ENCODE results near the gene ONECUT2. TPM values are rescaled to one million over a fixed set of nuclear protein-coding genes. Genes with fewer than 3 reads are reported as not detected.
"Not testable (repeated sequence)": the region's sequence is repeated elsewhere in the genome, so short reads cannot be mapped to it uniquely, and the experiment has no call there.

Gene ONECUT2
- polyA plus RNA-seq, 10 donors: 0.01 to 1.1 (median 0.17) TPM

DNA sequence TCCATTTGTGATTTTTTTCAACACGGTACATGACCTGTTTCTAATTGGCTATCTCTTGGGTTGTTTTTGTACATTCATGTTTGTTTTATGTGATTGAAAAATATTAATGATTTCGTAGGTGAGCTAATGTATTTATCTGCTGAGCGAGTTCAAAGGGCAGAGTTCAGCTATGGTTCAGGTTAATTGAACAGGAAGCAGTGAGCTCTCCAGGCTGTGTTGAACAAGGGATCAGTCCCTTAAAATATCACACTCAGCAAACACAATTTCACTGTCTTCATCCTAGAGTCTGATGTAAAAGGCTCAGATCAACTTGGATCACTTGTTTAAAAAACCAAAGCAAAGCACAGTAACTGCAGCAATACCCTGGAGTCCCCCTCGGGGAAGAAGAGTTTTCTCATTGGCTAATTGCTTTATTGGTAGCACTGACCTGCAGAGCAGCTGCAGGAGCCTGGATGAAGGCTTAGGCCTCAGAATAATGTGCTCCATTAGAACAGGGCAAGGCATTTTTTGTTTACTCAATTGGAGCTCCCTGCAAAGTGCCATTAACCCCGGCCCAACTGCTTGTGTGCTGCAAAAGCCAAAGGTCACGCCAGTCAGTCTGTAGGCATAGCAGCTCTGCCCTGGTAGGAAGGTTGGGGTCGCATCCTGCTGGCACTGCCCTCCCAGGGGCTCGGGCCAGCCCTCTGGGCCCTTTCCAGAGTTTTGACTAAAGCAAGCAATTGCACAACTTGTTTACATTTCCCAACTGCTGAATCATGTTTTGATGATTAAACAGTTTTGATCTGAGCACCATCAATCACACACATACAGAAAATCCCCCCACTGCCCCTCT is 10.5 kb downstream of the ONECUT2 start:
- DNase-seq: no peak

DNA sequence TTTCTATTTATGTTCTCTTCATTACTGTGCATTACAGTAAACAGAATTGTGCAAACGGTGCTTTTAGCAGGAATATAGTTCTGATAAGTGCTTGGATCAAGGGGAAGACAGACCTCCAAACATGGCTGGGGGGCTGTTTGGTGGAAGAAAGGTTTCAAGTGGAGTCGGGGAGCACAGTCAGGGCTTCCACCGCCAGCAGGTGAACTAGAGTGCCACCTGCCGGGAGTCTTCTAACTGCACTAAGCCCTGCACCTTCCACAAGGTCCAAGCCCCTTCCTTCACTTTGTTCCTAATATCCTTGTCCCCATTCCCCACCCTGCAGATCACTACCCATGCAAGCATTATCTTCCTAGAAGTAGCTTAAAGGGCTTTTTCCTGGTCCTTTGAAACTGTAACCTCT is 11.1 kb downstream of the ONECUT2 start:
- DNase-seq: no peak

- DNase-seq: peak in 1 of 3 donors; percentile 68
These were observed 12.0 kb downstream of the ONECUT2 start for GRCh38 chr18:57447154-57447621.

- DNase-seq: no peak
These were observed 20.5 kb downstream of the ONECUT2 start for GRCh38 chr18:57455576-57456129.

GRCh38 chr18:57461652-57462269 is 26.6 kb downstream of the ONECUT2 start:
- DNase-seq: no peak

- no peak for DNase-seq
These were observed 31.1 kb downstream of the ONECUT2 start for GRCh38 chr18:57466307-57466706.

DNA sequence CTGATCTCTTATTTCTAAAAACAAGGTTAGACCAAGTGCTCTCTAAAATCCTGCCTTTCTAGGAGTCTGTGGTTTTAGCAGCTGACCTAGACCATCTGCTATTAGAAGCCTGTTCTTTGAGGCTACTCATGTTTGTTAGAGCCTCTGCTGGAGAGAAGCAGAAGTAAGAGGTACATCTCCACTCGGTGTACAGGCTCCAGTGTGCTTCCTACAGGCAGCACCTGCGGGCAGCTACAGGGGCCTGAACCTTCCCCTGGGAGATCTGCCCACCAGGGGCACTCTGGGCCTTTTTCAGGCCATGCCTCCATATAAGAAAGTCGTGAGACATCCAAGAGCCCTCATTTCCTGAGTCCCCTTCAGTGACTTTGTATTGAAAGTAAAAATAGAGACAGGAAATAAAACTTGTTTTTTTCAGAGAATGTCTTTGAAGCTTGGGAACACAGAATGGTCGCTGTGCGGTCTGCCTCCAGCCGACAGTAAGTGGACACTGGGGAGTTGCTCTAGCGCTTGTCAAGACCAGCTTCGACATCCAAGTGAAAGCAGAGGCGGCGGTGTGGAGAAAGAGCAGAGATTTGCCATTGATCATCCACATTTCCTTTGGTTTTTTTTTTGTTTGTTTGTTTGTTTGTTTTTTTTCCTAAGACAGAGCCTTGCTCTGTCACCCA is 31.7 kb downstream of the ONECUT2 start:
- DNase-seq: peak in 1 of 3 donors; percentile 5

GRCh38 chr18:57469884-57470283 is 34.7 kb downstream of the ONECUT2 start:
- DNase-seq: no peak

DNA sequence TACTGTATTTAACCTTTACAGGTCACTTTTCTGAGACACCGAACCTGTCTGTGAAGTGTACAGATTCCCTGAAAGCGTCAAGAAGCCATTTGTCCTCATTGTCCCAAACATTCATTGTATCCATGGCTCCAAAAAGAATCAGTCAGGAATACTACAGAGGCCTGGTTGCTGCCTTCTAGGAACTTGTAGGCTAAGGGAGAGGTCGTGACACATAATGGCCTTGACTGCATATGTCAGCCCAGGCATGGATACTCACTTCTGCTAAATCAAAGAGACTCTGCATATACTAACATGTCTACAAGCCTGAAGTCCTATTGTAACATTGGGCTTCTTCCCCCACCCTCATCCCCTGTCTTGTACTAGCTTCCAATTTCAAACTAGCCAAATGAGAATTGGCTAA is 40.2 kb downstream of the ONECUT2 start:
- no peak for DNase-seq

- DNase-seq: no peak
These were observed 40.7 kb downstream of the ONECUT2 start for GRCh38 chr18:57475903-57476302.

- DNase-seq: no peak
These were observed 45.6 kb downstream of the ONECUT2 start for GRCh38 chr18:57480733-57481132.

DNA sequence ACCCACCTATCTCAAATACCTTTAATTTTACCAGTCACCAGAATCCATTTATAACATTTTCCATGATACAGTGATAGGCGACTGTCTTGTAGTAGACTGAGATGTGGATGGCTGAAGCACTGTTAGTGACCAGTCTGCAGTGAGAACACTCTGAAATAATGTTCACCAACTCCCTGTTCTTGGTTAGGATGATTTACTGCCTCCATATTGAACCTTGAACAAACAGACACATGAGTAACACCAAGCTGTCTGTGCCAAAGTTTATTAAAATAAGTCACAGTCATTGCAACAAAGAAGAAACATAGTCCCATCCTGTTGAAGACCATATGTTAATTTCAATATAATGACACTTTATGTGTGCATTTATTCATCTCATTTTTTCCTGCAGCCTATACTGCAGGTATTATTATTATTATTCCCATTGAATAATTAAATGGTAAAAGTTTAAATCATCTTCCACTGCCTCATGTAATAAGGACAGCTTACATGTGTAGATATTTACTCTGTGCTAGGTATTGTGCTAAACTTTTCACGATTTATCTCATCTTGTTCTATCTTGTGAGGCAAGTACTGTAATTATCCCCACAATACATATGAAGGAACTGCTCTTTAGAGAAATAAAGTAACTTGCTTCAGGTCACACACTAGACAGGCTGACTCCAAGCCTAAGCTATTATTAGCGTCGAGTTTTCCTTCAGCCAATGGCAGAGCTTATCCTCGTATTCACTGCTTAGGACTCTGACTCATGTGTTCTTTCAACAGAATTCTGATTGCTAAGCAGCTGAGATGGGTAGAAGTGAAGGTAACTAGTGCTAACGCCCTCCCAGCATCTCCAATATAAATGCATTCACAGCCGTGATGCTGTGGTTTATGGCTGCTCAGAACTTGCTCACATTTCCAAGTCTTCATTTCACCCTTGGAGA is 62.5 kb downstream of the ONECUT2 start:
- no peak for DNase-seq

DNA sequence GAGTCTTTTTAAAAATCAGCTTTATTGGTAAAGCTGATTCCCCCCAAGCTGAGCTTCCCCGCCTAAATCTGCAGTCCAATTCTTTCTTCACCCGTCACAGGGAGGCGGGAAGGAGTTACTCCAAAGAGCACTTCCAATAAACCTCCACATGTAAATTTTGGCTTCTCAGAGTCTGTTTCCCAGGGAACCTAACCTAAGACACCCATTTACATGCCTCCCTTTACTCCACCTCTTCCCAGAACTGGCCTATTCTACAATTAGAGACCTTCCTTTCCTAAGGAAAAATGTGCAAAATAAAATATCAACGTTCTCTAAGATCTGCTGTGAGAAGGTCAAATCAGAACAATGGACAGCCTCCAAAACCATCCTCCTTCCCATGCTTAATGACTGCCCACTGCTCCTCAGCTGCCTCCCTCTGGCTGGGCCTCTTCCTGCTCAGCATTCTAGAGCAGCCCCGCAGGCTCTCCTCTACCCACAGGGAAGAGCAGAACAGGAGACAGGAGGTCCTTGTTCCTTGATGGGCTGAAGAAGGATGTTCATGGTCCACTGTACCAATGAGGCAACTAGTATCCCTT is 63.6 kb downstream of the ONECUT2 start:
- no peak for DNase-seq

GRCh38 chr18:57502624-57503023 is 67.5 kb downstream of the ONECUT2 start:
- DNase-seq: no peak

DNA sequence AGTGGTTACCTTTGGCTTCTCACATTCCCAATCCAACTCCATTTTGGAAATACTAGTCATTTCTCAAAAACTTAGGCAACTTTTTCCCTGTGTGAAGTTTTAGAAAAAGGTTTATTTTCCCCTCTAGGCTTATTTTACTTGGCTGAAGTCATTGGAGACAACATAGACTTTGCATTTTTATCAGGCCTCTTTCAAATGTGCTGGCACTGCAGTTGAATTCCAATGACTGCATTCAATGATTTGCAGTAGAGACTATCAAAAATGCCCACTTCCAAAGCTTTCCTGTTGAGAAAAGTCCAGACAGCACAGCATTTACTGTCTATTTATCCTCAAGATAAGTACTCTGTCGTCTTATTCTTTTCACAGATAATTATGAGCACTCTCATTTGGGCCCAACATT is 70.1 kb downstream of the ONECUT2 start:
- no peak for DNase-seq

DNA sequence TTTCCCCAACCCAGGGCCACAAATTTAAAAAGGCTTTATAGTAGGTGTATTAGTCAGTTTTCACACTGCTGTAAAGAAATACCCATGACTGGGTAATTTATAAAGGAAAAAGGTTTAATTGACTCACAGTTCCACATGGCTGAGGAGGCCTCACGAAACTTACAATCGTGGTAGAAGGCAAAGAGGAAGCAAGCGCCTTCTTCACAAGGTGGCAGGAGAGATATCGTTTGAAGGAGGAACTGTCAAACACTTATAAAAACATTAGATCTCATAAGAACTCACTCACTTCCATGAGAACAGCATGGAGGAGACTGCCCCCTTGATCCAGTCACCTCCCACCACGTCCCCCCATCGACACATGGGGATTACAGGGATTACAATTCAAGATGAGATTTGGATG is 80.9 kb downstream of the ONECUT2 start:
- no peak for DNase-seq

- no peak for DNase-seq
These were observed 83.4 kb downstream of the ONECUT2 start for GRCh38 chr18:57518533-57518932.

GRCh38 chr18:57519668-57520424 is 84.7 kb downstream of the ONECUT2 start:
- no peak for DNase-seq

DNA sequence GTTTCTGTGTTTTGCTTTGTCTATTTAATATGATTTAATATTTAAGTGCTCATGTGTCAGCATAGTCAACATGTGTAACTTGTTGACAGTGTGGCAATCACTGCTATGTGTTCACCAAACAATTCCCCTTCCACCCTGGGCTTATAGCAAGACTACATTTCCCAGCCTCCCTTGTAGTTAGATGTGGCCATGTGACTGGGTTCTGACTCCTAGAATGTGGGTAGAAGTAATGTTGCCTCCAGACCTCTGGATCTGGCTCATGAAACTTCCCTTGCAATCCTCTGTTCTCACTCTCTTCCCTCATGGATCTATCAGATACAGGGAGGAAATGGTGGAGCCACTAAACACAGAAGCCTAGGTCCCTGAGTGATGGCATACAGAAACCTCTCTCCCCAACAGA is 87.2 kb downstream of the ONECUT2 start:
- DNase-seq: not testable (repeated sequence)
